OCI-LY3 (cell line): ENCODE data around the gene TBCK.

Source experiments
- H2AFZ ChIP-seq: fragments of 200-600, 300-600 bp; shearing (Covaris generic); 2 replicates; pipeline ENCODE4 v1.6.0; 2014; ENCODE audit warnings: antibody characterized with exemption, low read depth, low read length
- H3K27ac ChIP-seq: fragments of 200-600, 300-600 bp; sonication (generic); 2 replicates; pipeline ENCODE4 v1.5.1; 2014; ENCODE audit warnings: mild to moderate bottlenecking, low read length, moderate library complexity, mixed read lengths
- H3K27me3 ChIP-seq: fragments of 200-600, 300-600 bp; sonication (generic); 2 replicates; pipeline ENCODE4 v1.6.1; 2014; ENCODE audit warnings: low read depth, low read length, mixed read lengths
- H3K36me3 ChIP-seq: fragments of 200-600, 300-600 bp; sonication (generic); replicated peaks from 2 replicates; pipeline ENCODE3; 2014; ENCODE audit warnings: low read depth, low read length, mixed read lengths
- H3K4me1 ChIP-seq: fragments of 300-600, 200-600 bp; sonication (generic); 2 replicates; pipeline ENCODE4 v1.6.1; 2014; ENCODE audit warnings: low read length, mixed read lengths
- H3K4me2 ChIP-seq: fragments of 200-600, 300-600 bp; sonication (generic); 2 replicates; pipeline ENCODE4 v1.6.1; 2014; ENCODE audit warnings: low read length, mixed read lengths
- H3K4me3 ChIP-seq: fragments of 300-600, 200-600 bp; sonication (generic); 2 replicates; pipeline ENCODE4 v1.5.1; 2014; ENCODE audit warnings: antibody characterized with exemption, mild to moderate bottlenecking, low read length, moderate library complexity
- H3K79me2 ChIP-seq: fragments of 300-600, 200-600 bp; shearing (Covaris generic); 2 replicates; pipeline ENCODE4 v1.6.1; 2014; ENCODE audit warnings: mild to moderate bottlenecking, low read length, mixed read lengths
- H3K9ac ChIP-seq: fragments of 300-600, 200-600 bp; shearing (Covaris generic); 2 replicates; pipeline ENCODE4 v1.6.0; 2014; ENCODE audit warnings: mild to moderate bottlenecking, low read length, moderate library complexity
- H3K9me3 ChIP-seq: fragments of 200-600, 300-600 bp; shearing (Covaris generic); 2 replicates; pipeline ENCODE4 v1.6.1; 2014; ENCODE audit warnings: low read length, mixed read lengths; ENCODE audit not compliant: insufficient read depth
- H4K20me1 ChIP-seq: fragments of 200-600, 300-600 bp; sonication (generic); 2 replicates; pipeline ENCODE4 v1.6.1; 2016; ENCODE audit warnings: low read length, mixed read lengths; ENCODE audit not compliant: insufficient read depth
- EZH2phosphoT487 ChIP-seq: fragments of 200-600 bp; shearing (Covaris generic); IDR thresholded peaks from 2 replicates; pipeline ENCODE4 v1.6.1; 2018; ENCODE audit warnings: antibody characterized with exemption, mixed run types, low read depth
- TF ChIP-seq, protein P1 (sequence below): fragments of 200-600, 300-600 bp; sonication (generic); IDR thresholded peaks from 2 replicates; pipeline ENCODE4 v1.5.1; 2014; ENCODE audit warnings: antibody characterized with exemption, low read length, low read depth

Gene TBCK

DNA sequence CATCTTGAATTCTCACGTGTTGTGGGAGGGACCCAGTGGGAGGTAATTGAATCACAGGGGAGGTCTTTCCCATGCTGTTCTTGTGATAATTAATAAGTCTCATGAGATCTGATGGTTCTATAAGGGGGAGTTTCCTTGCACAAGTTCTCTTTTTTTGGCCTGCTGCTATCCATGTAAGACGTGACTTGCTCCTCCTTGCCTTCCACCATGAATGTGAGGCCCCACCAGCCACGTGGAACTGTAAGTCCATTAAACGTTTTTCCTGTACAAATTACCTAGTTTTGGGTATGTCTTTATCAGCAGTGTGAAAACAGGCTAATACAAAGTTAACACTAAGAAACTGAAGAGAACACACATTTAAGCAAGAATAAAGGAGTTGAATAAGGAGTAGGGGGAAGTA lies 16.0 kb downstream of the TBCK start:
- Histone ChIP-seq H4K20me1 (no peaks in the 10 kb centered on the region), H3K9ac (no peak overlapping the region), H3K79me2 (0 out of 2 replicates have a peak, but pooled peaks cover 6% of the 10 kb centered on the region), H3K27ac (no peak overlapping the region), H3K9me3 (no peaks in the 10 kb centered on the region), H2AFZ (no peak overlapping the region), H3K27me3 (no peaks in the 10 kb centered on the region), H3K4me2 (no peak overlapping the region), H3K4me1 (no peaks in the 10 kb centered on the region), H3K36me3 (peaks cover 24% of the 10 kb centered on the region), H3K4me3 (no peak overlapping the region)
- TF ChIP-seq, protein P1, sequence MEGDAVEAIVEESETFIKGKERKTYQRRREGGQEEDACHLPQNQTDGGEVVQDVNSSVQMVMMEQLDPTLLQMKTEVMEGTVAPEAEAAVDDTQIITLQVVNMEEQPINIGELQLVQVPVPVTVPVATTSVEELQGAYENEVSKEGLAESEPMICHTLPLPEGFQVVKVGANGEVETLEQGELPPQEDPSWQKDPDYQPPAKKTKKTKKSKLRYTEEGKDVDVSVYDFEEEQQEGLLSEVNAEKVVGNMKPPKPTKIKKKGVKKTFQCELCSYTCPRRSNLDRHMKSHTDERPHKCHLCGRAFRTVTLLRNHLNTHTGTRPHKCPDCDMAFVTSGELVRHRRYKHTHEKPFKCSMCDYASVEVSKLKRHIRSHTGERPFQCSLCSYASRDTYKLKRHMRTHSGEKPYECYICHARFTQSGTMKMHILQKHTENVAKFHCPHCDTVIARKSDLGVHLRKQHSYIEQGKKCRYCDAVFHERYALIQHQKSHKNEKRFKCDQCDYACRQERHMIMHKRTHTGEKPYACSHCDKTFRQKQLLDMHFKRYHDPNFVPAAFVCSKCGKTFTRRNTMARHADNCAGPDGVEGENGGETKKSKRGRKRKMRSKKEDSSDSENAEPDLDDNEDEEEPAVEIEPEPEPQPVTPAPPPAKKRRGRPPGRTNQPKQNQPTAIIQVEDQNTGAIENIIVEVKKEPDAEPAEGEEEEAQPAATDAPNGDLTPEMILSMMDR = no peak

DNA sequence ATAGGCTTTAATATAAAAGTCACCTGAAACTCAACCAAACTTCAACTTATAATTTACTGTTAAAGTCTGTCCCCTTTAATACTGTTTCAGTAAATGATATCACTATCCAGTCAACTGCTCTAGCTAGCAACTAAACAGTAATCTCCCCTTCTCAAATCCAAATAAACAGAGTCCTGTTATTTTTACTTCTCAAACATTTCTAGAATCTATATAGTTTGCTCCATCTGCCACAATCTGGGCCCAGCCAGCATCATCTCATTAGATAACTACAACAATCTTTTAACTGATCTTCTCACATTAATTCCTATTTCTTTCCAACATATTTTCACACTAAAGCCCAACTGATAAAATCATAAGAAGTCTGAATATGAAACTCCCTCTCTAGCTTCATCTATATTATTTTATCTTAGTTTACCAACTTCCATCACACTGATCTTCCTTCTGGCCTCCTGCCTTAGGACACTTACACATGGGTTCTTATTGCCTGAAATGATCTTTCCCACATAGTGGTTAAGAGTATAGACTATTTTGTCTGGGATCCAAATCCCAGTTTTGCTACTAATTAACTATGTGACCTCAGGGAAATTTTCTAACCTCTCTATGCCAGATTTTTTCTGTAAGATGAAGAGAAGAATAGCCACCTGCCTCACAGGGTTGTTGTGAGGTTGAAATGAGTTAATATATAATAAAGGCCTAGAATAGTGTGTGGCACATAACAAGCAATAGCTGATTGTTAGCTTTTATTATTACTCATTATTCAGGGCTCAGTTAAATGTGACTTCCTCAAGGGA lies 18.6 kb downstream of the TBCK start:
- Histone ChIP-seq H2AFZ (no peak overlapping the region), H3K4me3 (no peak overlapping the region), H3K4me2 (no peak overlapping the region), H4K20me1 (no peaks in the 10 kb centered on the region), H3K9ac (no peak overlapping the region), H3K27ac (no peak overlapping the region), H3K79me2 (0 out of 2 replicates have a peak, but pooled peaks cover 6% of the 10 kb centered on the region), H3K4me1 (no peaks in the 10 kb centered on the region), H3K27me3 (no peaks in the 10 kb centered on the region), H3K9me3 (no peaks in the 10 kb centered on the region), H3K36me3 (peaks cover 28% of the 10 kb centered on the region)
- TF ChIP-seq, protein P1 = no peak
- TF ChIP-seq EZH2phosphoT487 = no peak

DNA sequence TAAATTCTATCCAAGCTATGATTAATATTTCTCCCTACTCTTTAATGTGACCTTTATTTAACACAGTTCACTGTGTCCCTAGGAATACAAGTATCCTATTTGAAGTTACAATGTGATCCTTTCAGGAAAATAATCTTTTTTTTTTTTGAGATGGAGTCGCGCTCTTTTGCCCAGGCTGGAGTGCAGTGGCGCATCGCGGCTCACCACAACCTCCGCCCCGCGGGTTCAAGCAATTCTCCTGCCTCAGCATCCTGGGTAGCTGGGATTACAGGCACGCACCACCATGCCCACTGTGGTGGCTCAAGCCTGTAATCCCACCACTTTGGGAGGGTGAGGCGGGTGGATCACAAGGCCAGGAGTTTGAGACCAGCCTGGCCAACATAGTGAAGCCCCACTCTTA lies 21.9 kb downstream of the TBCK start:
- Histone ChIP-seq H3K27me3 (no peaks in the 10 kb centered on the region), H3K36me3 (peaks cover 12% of the 10 kb centered on the region), H4K20me1 (no peaks in the 10 kb centered on the region), H3K4me1 (no peaks in the 10 kb centered on the region), H3K4me2 (no peak overlapping the region), H3K79me2 (0 out of 2 replicates have a peak, but pooled peaks cover 6% of the 10 kb centered on the region), H3K4me3 (no peak overlapping the region), H2AFZ (no peak overlapping the region), H3K9ac (no peak overlapping the region), H3K27ac (no peak overlapping the region), H3K9me3 (no peaks in the 10 kb centered on the region)
- TF ChIP-seq, protein P1 = no peak
- no peak for TF ChIP-seq EZH2phosphoT487

DNA sequence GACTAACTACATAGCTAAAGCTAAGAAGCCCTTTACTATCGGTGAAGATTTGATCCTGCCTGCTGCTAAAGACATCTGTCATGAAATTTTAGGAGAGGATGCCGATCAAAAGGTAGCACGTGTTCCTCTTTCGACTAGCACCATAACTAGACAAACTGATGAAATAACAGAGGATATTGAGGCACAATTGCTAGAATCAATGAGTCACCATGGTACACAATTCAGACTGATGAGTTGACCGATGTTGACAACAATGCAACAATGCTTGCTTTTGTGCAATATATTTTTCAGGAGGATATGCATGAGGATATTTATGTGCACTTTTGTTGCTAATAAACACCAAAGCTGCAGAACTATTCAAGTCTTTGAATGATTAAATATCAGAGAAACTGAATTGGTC lies 24.3 kb downstream of the TBCK start:
- no peak overlapping the region for H3K9ac ChIP-seq
- H3K79me2 ChIP-seq = no peaks in the 10 kb centered on the region
- no peak overlapping the region for H2AFZ ChIP-seq
- H4K20me1 ChIP-seq = no peaks in the 10 kb centered on the region
- no peak overlapping the region for H3K4me2 ChIP-seq
- peaks cover 8% of the 10 kb centered on the region for H3K36me3 ChIP-seq
- no peaks in the 10 kb centered on the region for H3K4me1 ChIP-seq
- H3K27me3 ChIP-seq = no peaks in the 10 kb centered on the region
- no peaks in the 10 kb centered on the region for H3K9me3 ChIP-seq
- H3K4me3 ChIP-seq = no peak overlapping the region
- TF ChIP-seq, protein P1 = no peak
- TF ChIP-seq EZH2phosphoT487 = no peak
- H3K27ac ChIP-seq = no peak overlapping the region
